Loucy (cell line): ENCODE results near the gene PAK1.

ENCODE experiments used
- CTCF ChIP-seq: fragments of 200-600 bp; sonication (generic); conservative IDR thresholded peaks from 2 replicates; pipeline ENCODE4 v1.5.1; 2014; ENCODE audit warnings: mild to moderate bottlenecking, antibody characterized with exemption, low read length
- EZH2phosphoT487 ChIP-seq: fragments of 200-600 bp; IDR thresholded peaks from 2 replicates; pipeline ENCODE4 v1.6.1; 2018; ENCODE audit warnings: antibody characterized with exemption, mild to moderate bottlenecking, moderate library complexity, borderline replicate concordance

GRCh38 chr11:77522215-77522614 lies 48.3 kb upstream of the PAK1 start:
- no peak for TF ChIP-seq CTCF
- no peak for TF ChIP-seq EZH2phosphoT487
